Peyer's patch (tissue), 4 donors: Measurements from ENCODE around the gene SHE. TPM values are rescaled to one million over a fixed set of nuclear protein-coding genes. Genes with fewer than 3 reads are reported as not detected.

ENCODE experiments used
- DNase-seq, 3 donors: peaks; one replicate each; pipeline ENCODE4 v3.0.0-alpha.2; 2017 to 2019
- H3K27ac ChIP-seq, 4 donors: fragments of 200-600 bp; sonication (generic); one replicate each; pipeline ENCODE4 v1.5.1; 2016 to 2019
- H3K27me3 ChIP-seq, 2 donors: fragments of 200-600 bp; sonication (generic); one replicate each; pipeline ENCODE4 v1.5.1; 2019
- H3K36me3 ChIP-seq, 3 donors: fragments of 200-600 bp; sonication (generic); one replicate each; pipeline ENCODE4 v1.5.1; 2016 to 2019
- H3K4me1 ChIP-seq, 4 donors: fragments of 200-600 bp; sonication (generic); one replicate each; pipeline ENCODE4 v1.5.1; 2016 to 2019
- H3K4me3 ChIP-seq, 4 donors: fragments of 200-600 bp; sonication (generic); 1 replicate in 3 of 4; 2 replicates in 1 of 4; pipeline ENCODE4 v1.5.1; 2016 to 2019; ENCODE audit warnings: mild to moderate bottlenecking in 1 of 4
- H3K9me3 ChIP-seq, 4 donors: fragments of 200-600 bp; sonication (generic); one replicate each; pipeline ENCODE4 v1.5.1; 2016 to 2019; ENCODE audit warnings: mild to moderate bottlenecking in 1 of 4
- POLR2A ChIP-seq, 2 donors: fragments of 450-650 bp; IDR thresholded peaks; one replicate each; pipeline ENCODE4 v1.5.1; 2017; ENCODE audit warnings: antibody characterized with exemption in 2 of 2, mild to moderate bottlenecking in 2 of 2, moderate library complexity in 2 of 2
- total RNA-seq, 4 donors: library from RNA; depleted of rRNA; stranded (reverse); fragments of >200 nt; gene quantifications; one replicate each; pipeline ENCODE4 v1.1.0, GENCODE V29; 2016
- TF ChIP-seq, protein P1 (sequence below), 6 experiments: fragments of 450-650 bp in 4 of 6; fragments of 200-600 bp in 2 of 6; sonication (generic) in 1 of 6; IDR thresholded peaks; one replicate each; pipeline ENCODE4 v1.5.1; 2017 to 2019; ENCODE audit warnings: antibody characterized with exemption in 6 of 6, mild to moderate bottlenecking in 3 of 6, moderate library complexity in 1 of 6

Gene SHE
- total RNA-seq, 4 donors from 2014 or later: 1.6 to 19.8 (median 7.3) TPM

DNA sequence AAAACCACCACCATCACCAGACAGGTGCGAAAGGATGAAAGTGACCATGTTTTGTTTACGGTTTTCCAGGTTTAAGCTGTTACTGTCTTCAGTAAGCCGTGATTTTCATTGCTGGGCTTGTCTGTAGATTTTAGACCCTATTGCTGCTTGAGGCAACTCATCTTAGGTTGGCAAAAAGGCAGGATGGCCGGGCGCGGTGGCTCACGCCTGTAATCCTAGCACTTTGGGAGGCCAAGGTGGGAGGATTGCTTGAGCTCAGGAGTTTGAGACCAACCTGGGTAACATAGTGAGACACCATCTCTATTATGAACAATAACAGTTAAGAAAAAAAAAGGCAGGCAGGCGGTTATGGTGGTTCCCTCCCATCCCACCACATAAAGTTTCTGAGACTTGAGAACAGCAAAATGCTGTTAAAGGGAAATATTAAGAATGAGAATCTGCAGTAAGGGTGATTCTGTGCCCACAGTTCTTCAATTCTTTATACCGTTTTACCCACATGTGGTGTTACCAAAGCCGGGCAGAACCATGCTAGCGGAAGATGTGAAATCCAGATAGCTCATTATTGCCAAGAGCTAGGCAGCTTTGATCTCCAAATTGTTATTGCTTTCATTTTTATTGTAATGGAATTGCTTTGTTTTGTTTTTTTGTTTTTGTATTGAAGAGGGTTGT, 34.6 kb downstream of the SHE start:
- Histone ChIP-seq H3K9me3 (no peaks in the 10 kb centered on the region), H3K27me3 (no peaks in the 10 kb centered on the region), H3K27ac (no peak overlapping the region), H3K4me1 (peaks cover 0 to 10% (median 4%) of the 10 kb centered on the region in 4 donors), H3K36me3 (peaks cover 0 to 11% (median 0%) of the 10 kb centered on the region in 3 donors), H3K4me3 (no peak overlapping the region)
- TF ChIP-seq, protein P1, sequence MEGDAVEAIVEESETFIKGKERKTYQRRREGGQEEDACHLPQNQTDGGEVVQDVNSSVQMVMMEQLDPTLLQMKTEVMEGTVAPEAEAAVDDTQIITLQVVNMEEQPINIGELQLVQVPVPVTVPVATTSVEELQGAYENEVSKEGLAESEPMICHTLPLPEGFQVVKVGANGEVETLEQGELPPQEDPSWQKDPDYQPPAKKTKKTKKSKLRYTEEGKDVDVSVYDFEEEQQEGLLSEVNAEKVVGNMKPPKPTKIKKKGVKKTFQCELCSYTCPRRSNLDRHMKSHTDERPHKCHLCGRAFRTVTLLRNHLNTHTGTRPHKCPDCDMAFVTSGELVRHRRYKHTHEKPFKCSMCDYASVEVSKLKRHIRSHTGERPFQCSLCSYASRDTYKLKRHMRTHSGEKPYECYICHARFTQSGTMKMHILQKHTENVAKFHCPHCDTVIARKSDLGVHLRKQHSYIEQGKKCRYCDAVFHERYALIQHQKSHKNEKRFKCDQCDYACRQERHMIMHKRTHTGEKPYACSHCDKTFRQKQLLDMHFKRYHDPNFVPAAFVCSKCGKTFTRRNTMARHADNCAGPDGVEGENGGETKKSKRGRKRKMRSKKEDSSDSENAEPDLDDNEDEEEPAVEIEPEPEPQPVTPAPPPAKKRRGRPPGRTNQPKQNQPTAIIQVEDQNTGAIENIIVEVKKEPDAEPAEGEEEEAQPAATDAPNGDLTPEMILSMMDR (IDR thresholded peaks at IDR 0.05): no peak
- no peak for TF ChIP-seq POLR2A (IDR thresholded peaks at IDR 0.05)
- DNase-seq: no peak

DNA sequence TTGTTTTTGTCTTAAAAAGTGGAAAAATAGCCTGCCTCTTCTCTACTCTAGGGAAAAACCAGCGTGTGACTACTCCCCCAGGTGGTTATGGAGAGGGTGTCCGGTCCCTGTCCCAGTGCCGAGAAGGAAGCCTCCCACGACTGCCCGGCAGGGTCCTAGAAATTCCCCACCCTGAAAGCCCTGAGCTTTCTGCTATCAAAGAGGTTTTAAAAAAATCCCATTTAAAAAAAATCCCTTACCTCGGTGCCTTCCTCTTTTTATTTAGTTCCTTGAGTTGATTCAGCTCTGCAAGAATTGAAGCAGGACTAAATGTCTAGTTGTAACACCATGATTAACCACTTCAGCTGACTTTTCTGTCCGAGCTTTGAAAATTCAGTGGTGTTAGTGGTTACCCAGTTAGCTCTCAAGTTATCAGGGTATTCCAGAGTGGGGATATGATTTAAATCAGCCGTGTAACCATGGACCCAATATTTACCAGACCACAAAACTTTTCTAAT, 35.2 kb downstream of the SHE start:
- Histone ChIP-seq H3K36me3 (peaks cover 0 to 17% (median 0%) of the 10 kb centered on the region in 3 donors), H3K4me3 (no peak overlapping the region), H3K27me3 (no peaks in the 10 kb centered on the region), H3K27ac (peak overlapping the region in 2 of 4 donors; percentile 7 to 20), H3K9me3 (no peaks in the 10 kb centered on the region), H3K4me1 (peaks cover 0 to 16% (median 4%) of the 10 kb centered on the region in 4 donors)
- TF ChIP-seq, protein P1 (IDR thresholded peaks at IDR 0.05): peak in 1 of 6 experiments; percentile 9
- TF ChIP-seq POLR2A (IDR thresholded peaks at IDR 0.05): no peak
- DNase-seq: no peak

DNA sequence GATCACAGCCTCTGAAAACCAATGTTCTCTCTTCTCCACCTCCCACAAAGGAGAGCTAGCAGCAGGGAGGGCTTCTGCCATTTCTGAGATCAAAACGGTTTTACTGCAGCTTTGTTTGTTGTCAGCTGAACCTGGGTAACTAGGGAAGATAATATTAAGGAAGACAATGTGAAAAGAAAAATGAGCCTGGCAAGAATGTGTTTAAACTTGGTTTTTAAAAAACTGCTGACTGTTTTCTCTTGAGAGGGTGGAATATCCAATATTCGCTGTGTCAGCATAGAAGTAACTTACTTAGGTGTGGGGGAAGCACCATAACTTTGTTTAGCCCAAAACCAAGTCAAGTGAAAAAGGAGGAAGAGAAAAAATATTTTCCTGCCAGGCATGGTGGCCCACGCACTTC, 36.0 kb downstream of the SHE start:
- Histone ChIP-seq H3K27me3 (no peaks in the 10 kb centered on the region), H3K4me3 (no peak overlapping the region), H3K9me3 (no peaks in the 10 kb centered on the region), H3K27ac (peak overlapping the region in 1 of 4 donors; percentile 40), H3K4me1 (peaks cover 0 to 16% (median 4%) of the 10 kb centered on the region in 4 donors), H3K36me3 (peaks cover 0 to 20% (median 0%) of the 10 kb centered on the region in 3 donors)
- TF ChIP-seq POLR2A (IDR thresholded peaks at IDR 0.05): no peak
- TF ChIP-seq, protein P1 (IDR thresholded peaks at IDR 0.05): no peak
- no peak for DNase-seq

DNA sequence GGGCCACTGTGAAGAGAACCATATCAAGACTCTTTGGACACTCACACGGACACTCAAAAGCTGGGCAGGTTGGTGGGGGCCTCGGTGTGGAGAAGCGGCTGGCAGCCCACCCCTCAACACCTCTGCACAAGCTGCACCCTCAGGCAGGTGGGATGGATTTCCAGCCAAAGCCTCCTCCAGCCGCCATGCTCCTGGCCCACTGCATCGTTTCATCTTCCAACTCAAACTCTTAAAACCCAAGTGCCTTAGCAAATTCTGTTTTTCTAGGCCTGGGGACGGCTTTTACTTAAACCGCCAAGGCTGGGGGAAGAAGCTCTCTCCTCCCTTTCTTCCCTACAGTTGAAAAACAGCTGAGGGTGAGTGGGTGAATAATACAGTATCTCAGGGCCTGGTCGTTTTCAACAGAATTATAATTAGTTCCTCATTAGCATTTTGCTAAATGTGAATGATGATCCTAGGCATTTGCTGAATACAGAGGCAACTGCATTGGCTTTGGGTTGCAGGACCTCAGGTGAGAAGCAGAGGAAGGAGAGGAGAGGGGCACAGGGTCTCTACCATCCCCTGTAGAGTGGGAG, 36.5 kb downstream of the SHE start:
- Histone ChIP-seq H3K27ac (peak overlapping the region in 2 of 4 donors; percentile 40 to 58), H3K27me3 (no peaks in the 10 kb centered on the region), H3K36me3 (peaks cover 0 to 22% (median 0%) of the 10 kb centered on the region in 3 donors), H3K4me1 (peaks cover 0 to 16% (median 4%) of the 10 kb centered on the region in 4 donors), H3K4me3 (no peak overlapping the region), H3K9me3 (no peaks in the 10 kb centered on the region)
- DNase-seq: no peak
- TF ChIP-seq, protein P1 (IDR thresholded peaks at IDR 0.05): no peak
- no peak for TF ChIP-seq POLR2A (IDR thresholded peaks at IDR 0.05)

DNA sequence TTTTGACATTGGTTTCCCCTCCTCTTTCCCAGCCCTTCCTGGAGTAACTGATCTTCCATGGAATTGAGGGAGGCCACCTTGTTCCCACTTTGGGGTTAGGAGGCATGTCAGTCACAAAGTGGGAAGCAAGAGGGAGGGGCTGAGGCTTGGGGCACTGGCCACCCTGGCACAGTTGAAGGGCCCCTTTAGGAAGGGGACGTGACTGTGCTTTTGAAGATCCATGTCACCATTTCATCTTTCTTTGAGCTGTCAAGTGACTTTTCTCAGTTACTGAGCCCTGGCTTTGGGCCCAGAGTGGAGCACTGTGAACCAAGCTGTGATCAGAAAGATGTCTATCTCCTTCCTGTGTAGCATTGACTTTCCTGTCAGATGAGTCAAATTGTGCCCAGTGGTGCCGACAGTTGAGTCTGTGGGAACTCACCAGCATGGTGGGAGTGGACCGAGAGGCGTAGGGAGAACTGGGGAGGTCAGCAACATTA, 38.7 kb downstream of the SHE start:
- DNase-seq: peak in 2 of 3 donors; percentile 51 to 64
- Histone ChIP-seq H3K27me3 (no peaks in the 10 kb centered on the region), H3K27ac (peak overlapping the region; percentile 16 to 58 (median 24)), H3K4me3 (no peak overlapping the region), H3K4me1 (peaks cover 0 to 16% (median 4%) of the 10 kb centered on the region in 4 donors), H3K9me3 (no peaks in the 10 kb centered on the region), H3K36me3 (peaks cover 0 to 38% (median 0%) of the 10 kb centered on the region in 3 donors)
- TF ChIP-seq POLR2A (IDR thresholded peaks at IDR 0.05): no peak
- TF ChIP-seq, protein P1 (IDR thresholded peaks at IDR 0.05): no peak
